Effector CD8-positive, alpha-beta T cell (primary cell): Measurements from ENCODE around the gene CCNI.

Experiments used
- DNase-seq: peaks from one replicate; lab custom pipeline; 2025; lab: John Stamatoyannopoulos, UW

Gene CCNI

GRCh38 chr4:77007358-77008230, 68.2 kb downstream of the CCNI start:
- no peak for DNase-seq

- DNase-seq = no peak
These were observed 68.9 kb downstream of the CCNI start for GRCh38 chr4:77006753-77007353.

- no peak for DNase-seq
These were observed 72.4 kb downstream of the CCNI start for GRCh38 chr4:77003400-77003799.

GRCh38 chr4:77002321-77003107, 73.3 kb downstream of the CCNI start:
- DNase-seq = no peak

- DNase-seq = no peak
These were observed 73.9 kb downstream of the CCNI start for GRCh38 chr4:77001907-77002306.

GRCh38 chr4:76998251-76998901, 77.4 kb downstream of the CCNI start:
- DNase-seq = no peak

GRCh38 chr4:76997532-76997931, 78.3 kb downstream of the CCNI start:
- DNase-seq = no peak
